ENCODE measurements around the gene CAMK1D.

GRCh38 chr10:12508165-12508564 lies 158.8 kb downstream of the CAMK1D start:
- TF ChIP-seq CTCF (IDR thresholded peaks at IDR 0.05), result no peak
- TF ChIP-seq POLR2A (IDR thresholded peaks at IDR 0.05), result no peak
- no peak for TF ChIP-seq EP300 (IDR thresholded peaks at IDR 0.05)
